Measurements from ENCODE around the gene ASB2.

The ASB2 gene

GRCh38 chr14:93982230-93983007, 6.0 kb upstream of the ASB2 start:
- H3K4me3 ChIP-seq (ENCODE audit: low read depth, low read length) = no peak overlapping the region
- no peak for TF ChIP-seq CTCF (conservative IDR thresholded peaks at IDR 0.05; ENCODE audit: low read depth, low read length)
- DNase-seq (ENCODE audit: low read depth) = no peak

- H3K4me3 ChIP-seq (ENCODE audit: low read depth, low read length) = no peak overlapping the region
- no peak for TF ChIP-seq CTCF (conservative IDR thresholded peaks at IDR 0.05; ENCODE audit: low read depth, low read length)
- DNase-seq (ENCODE audit: low read depth) = no peak
Measured at GRCh38 chr14:93981316-93982229, 5.2 kb upstream of the ASB2 start.

- no peak for TF ChIP-seq CTCF (conservative IDR thresholded peaks at IDR 0.05; ENCODE audit: low read depth, low read length)
- DNase-seq (ENCODE audit: low read depth) = peak; percentile 47
- no peak overlapping the region for H3K4me3 ChIP-seq (ENCODE audit: low read depth, low read length)
Measured at GRCh38 chr14:93980456-93981201, 4.3 kb upstream of the ASB2 start.

GRCh38 chr14:93978735-93979134, 2.4 kb upstream of the ASB2 start:
- no peak for DNase-seq (ENCODE audit: low read depth)
- TF ChIP-seq CTCF (conservative IDR thresholded peaks at IDR 0.05; ENCODE audit: low read depth, low read length) = no peak
- H3K4me3 ChIP-seq (ENCODE audit: low read depth, low read length) = no peak overlapping the region

GRCh38 chr14:93977790-93978581, 1.6 kb upstream of the ASB2 start:
- TF ChIP-seq CTCF (conservative IDR thresholded peaks at IDR 0.05; ENCODE audit: low read depth, low read length) = no peak
- no peak for DNase-seq (ENCODE audit: low read depth)

GRCh38 chr14:93977171-93977570, 801 bp upstream of the ASB2 start:
- no peak for TF ChIP-seq CTCF (conservative IDR thresholded peaks at IDR 0.05; ENCODE audit: low read depth, low read length)
- no peak for DNase-seq (ENCODE audit: low read depth)
- H3K4me3 ChIP-seq (ENCODE audit: low read depth, low read length) = no peak overlapping the region

More at GRCh38 chr14:93977790-93978581, 1.6 kb upstream of the ASB2 start:
- no peak overlapping the region for H3K4me3 ChIP-seq (ENCODE audit: low read depth, low read length)

All from choroid plexus epithelial cell (primary cell).